Prostate gland (tissue), 2 donors: ENCODE results near the gene ZCCHC7.

ENCODE experiments used
- POLR2AphosphoS5 ChIP-seq: sonication (generic); formaldehyde crosslinking; IDR thresholded peaks from one replicate; pipeline ENCODE4 v1.6.1; 2017; ENCODE audit warnings: antibody characterized with exemption
- TF ChIP-seq, protein P1 (sequence below), 4 experiments: fragments of 200-600 bp in 2 of 4; fragments of 450-650 bp in 2 of 4; sonication (generic) in 2 of 4; IDR thresholded peaks; 1 replicate in 3 of 4; 2 replicates in 1 of 4; pipeline ENCODE4 v1.5.1; 2016 to 2019; ENCODE audit warnings: antibody characterized with exemption in 4 of 4, mild to moderate bottlenecking in 2 of 4, moderate library complexity in 2 of 4

DNA sequence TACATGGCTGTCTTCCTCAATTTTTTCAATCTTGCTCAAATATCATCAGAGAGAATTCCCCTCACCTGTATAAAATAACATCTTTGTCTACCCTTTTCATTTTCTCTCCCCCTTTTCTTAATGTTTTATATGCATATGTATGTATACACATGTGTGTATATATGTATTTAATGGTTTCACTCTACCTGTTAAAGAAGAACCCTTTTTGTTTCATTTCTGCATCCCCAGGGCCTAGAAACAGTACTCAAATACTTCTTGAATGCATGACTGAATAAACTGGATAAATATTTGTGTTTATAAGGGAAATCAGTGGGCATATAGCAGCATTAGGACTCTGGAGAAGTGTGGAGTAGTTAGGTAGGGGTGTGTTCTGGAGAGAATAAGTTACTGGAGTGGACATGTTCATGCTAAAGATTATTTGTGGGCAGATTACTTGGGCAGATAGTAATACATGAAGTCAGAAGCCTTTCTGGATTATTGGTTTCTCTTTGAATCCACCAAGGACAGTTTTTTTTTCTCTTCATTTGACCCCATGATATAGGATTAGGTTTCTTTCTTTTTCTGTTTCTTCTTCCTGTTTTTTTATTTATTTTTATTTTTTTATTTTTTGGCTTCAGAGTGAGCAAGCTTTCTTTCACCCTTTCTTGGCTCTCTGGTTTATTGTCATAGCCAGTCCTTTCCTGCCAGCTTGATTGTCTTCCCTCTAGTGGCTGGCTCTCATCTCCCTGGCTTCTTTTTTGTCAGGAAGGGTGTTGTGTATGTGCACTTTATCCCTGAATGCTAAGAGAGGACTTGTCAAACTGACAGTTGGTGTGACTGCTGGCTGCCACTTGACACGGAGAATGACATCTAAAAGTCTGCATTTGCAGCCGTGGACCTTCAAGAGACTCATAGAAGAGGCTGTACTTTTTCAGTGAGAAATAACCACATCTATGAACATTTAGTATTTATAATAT is 89.3 kb downstream of the ZCCHC7 start:
- TF ChIP-seq, protein P1, sequence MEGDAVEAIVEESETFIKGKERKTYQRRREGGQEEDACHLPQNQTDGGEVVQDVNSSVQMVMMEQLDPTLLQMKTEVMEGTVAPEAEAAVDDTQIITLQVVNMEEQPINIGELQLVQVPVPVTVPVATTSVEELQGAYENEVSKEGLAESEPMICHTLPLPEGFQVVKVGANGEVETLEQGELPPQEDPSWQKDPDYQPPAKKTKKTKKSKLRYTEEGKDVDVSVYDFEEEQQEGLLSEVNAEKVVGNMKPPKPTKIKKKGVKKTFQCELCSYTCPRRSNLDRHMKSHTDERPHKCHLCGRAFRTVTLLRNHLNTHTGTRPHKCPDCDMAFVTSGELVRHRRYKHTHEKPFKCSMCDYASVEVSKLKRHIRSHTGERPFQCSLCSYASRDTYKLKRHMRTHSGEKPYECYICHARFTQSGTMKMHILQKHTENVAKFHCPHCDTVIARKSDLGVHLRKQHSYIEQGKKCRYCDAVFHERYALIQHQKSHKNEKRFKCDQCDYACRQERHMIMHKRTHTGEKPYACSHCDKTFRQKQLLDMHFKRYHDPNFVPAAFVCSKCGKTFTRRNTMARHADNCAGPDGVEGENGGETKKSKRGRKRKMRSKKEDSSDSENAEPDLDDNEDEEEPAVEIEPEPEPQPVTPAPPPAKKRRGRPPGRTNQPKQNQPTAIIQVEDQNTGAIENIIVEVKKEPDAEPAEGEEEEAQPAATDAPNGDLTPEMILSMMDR (IDR thresholded peaks at IDR 0.05), result no peak
- TF ChIP-seq POLR2AphosphoS5, result no peak
